ENCODE measurements around the gene PEX19. TPM values are rescaled to one million over a fixed set of nuclear protein-coding genes. Genes with fewer than 3 reads are reported as not detected.

Gene PEX19
- total RNA-seq, 1 experiment from 2014 or later = 53.6 TPM

DNA sequence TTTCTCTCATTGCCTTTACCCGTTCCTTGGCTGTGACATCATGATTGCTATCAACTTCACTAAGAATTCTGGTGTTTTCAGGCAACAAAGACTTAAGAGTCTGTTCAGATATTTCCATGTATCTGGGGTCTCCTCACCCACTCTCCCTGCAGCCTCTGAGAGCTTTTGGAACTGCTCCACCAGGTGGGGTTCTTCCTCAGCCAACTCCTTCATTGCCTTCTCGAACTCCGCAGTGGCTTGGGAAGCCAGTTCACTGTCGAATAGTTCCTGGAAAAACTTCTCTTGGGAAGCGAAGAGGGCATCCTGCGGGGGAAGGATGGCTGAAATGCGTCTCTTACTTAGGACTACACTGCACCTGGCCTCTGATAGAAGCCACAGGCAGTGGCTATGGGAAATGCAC, 2.1 kb downstream of the PEX19 start:
- no peak for DNase-seq (ENCODE audit: extremely low read depth, low read depth)

DNA sequence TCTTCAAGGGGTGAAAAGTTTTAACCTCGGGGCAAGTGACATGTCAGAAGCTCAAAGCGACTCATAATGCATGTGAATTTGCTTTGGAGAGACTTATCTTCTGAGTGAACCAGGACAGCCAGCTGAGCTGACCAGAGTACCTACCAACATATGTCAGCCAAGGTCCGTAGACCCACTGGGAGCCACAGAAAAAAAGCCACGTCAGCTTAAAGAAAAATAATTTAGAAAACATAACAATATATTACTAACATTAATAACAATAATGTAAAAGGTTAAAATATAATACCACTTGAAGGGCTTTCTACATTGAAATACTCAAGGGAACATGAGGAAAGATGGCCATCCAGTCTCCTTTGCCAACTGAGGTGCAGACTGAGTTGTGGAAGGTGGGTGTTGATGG, 6.9 kb downstream of the PEX19 start:
- no peak for DNase-seq (ENCODE audit: extremely low read depth, low read depth)

DNA sequence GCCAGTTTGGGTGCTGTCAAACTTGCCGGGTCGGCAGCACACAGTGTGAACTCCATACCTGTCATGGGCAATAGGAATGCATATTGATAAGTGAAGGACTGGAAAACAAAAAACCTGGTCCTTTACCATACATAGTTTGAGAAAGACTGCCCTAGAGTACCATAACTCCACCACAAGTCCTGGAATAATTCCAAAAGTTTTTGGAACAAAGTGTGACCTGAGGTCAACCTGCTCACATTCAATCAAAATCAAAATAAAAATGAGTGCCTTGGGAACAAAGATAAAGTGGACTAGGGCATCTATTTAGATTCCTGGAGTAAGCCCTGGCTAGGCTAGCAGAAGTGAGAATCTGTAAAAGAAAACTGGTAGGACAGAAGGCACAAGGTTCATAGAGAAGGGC, 7.6 kb downstream of the PEX19 start:
- no peak for DNase-seq (ENCODE audit: extremely low read depth, low read depth)

DNA sequence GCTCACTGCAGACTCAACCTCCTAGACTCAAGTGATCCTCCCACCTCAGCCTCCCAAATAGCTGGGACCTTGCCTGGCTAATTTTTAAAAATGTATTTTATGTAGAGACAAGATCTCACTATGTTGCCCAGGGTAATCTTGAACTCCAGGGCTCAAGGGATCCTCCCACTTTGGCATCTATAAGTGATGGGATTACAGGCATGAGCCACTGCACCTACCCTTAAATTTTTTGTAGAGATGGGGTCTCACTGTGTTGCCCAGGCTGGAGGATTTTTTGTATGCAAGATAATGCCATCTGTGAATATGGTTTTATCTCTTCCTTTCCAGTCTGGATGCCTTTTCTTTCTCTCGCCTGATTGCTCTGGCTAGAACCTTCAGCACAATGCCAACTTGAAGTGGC, 13.9 kb downstream of the PEX19 start:
- DNase-seq (ENCODE audit: extremely low read depth, low read depth) = no peak

DNA sequence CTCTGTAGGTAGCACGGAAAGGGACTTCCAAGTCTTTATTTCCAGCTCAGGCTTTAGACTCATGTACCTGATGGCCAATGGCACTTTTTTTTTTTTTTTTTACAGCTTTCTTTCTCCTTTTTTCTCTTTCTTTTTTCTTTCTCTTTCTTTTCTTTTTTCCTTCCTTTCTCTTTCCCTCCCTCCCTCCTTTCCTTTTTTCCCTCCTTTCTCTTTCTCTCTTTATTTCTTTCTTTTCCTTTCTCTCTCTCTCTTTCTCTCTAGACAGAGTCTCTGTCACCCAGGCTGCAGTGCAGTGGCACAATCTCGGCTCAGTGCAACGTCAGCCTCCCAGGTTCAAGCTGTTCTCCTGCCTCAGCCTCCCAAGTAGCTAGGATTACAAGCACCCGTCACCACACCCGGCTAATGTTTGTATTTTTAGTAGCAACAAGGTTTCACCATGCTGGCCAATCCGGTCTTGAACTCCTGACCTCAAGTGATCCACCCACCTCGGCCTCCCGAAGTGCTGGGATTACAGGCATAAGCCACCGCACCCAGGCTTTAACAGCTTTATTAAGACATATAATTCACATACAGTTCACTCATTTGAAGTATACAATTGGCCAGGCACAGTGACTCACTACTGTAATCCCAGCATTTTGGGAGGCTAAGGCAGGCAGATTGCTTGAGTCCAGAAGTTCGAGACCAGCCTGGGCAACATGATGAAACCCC, 17.5 kb downstream of the PEX19 start:
- DNase-seq (ENCODE audit: extremely low read depth, low read depth) = no peak

DNA sequence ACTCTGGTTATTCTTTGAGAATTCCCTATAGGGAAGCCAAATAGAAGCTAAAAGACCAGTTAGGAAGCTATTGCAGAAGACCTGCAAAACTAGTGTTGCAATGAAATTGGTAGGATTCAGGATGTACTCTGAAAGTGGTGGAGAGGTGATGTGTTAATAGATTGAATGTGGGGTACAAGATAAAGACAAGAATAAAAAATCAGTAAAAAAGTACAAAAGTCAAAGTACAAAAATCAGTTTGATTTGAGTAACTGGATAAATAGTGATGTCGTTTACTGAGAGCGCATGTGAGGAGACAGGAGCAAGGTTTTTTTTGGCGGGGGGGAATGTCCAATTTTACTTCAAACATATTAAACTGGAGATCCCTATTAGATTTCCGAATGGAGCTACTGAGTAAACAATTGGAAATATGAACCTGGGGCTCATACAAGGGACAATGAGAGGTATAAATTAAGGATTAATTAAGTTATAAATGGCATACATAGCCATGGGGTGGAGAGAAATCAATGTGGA, 20.1 kb downstream of the PEX19 start:
- DNase-seq (ENCODE audit: extremely low read depth, low read depth) = no peak

DNA sequence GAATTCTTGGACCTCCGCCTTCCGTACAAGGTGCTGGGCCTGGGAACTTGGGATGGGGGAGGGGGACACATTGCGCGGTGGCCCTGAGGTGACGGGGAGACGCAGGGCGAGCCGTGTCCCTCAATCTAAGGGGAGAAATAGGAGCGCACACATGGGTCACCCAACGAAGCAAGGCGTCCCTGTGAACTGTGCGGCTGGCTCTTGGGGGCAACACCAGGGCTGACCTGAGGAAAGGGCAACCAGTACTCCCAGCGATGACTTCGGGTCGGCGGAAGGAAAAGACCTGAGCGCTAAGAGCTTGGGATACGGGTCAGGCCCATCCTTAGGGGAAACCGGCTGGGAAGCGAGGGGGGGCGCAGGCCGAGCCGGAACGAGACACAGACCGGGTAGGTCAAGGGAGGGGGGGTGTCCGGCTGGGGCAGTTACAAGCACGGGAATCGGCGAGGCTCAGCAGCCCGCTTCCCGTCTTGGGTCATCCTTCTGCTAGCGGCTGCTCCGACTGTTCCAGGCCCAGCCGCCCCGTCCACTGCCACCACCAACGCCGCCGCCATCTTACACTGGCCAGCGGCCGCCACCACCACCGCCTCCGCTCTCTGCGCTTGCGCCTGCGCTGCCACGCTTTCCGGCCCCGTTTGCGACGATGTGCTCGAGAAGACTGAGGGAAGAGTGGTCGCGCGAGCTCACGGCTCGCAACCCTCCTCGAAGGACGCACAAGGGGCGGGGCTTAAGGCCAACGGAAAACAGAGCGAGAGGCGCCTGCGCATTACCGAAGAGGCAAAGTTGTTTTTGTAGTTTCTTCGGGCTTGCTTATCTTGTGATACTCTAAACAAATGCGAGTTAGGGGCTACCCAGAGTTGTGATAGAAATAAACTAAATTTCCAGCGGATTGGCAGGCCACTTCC, 22.8 kb downstream of the PEX19 start, which contains the start of gene DCAF8:
TSS of gene DCAF8 (minus strand) at position 657 of the 902 bp plus-strand sequence. CDS start 18,541 bp downstream, outside the sequence.
- peak; percentile 99 for DNase-seq (ENCODE audit: extremely low read depth, low read depth)

DNA sequence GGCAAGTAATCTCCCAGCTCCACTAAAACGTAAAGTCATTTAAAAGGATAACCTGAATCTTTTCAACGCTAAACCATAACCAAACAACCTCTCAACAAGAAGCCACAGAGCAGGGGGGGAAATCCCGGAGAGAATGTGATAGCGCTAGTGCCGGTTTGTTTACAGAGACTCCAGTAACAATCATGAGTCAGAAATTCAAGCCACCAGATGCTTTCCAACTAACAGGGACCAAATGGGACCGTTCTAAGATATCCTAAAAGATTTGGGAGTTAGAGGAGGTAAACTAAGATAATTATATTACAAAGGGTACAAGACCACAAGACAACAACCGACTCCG, 23.4 kb downstream of the PEX19 start:
- peak; percentile 68 for DNase-seq (ENCODE audit: extremely low read depth, low read depth)

DNA sequence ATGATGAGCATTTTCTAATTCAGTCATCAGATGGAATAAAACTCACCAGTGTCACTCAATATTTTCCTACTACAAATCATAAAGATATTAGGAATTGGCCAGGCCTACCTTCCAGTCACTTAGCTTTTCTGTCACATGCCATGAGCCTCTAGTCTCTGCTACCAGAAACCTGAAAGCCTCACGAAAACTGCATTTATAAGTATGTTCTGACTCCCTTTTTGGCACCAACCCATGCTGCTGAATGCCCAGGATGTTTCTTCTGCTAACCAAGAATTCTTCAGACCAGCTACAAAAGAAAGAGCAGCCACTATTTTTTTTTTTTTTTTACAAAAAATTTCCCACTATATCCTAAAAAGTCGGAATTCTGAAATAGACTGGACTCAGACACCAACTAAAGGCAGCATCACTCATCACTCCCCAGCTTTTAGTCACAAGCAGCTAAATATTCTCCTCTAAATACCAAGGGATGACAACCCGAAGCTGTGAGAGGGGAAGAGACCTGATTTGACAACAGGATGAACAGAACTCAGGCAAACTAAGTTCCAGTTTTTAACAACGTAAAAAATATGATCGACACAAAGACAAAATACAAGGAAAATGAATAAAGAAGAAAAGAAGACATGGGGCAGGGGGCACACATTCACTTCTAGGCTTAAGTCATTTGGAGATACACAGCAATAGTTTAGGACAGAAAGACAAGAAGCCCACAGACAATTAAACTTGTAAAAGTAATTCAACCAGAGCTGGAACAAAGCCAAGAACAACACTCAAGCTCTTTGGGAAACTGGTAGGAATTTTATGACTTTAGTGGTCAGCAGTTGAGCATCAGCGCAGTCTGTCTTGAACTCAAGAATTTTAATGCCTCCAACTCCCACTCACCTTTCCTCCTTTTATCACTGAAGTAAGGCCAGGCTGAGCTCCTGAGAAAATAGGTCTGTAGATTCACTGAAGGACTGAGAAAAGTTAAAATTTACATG, 24.2 kb downstream of the PEX19 start:
- DNase-seq (ENCODE audit: extremely low read depth, low read depth) = peak; percentile 25

DNA sequence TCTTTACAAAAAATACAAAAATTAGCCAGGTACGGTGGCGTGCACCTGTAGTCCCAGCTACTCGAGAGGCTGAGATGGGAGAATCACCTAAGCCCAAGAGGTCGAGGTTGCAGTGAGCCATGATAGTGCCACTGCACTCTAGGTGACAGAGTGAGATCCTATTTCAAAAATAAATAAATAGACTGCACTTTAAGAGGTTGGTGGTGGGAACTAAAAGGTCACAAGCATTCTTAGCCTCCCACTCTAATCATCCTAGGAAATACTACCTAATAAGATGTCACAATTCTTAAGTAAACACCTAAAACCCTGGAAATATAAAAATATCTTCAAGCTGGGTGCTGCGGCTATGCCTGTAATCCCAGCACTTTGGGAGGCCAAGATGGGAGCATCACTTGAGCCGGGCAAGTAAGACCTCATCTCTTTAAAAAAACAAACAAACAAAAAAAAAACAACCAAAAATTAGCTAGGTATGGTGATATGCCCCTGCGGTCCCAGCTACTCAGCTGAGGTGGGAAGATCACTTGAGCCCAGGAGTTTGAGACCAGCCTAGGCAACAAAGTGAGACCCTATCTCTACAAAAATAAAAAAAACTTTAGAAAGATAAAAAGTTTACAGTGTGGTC, 26.6 kb downstream of the PEX19 start:
- no peak for DNase-seq (ENCODE audit: extremely low read depth, low read depth)

DNA sequence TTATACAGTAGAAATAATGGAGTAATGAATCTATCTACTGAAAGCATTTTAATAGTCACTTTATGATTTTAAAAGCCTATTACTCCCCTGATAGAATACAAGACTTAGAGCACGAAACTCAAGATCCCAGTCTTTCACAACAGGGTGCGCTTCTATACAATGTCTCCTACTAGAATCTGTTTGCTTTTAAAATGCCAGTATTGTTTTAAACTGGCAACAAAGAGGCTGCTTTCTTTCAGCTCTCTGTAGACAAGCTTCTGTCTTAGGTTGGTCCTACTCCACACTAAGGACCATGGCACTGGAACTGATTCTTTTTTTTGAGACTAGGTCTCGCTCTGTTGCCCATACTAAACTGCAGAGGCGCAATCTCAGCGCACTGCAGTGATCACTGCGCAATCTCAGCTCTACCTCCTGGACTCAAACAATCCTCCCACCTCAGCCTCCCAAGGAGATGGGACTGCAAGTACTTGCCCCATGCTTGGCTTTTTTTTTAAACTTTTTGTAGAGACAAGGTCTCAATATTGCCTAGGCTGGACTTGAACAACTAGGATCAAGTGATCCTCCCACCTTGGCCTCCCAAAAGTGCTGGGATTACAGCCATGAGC, 27.4 kb downstream of the PEX19 start:
- no peak for DNase-seq (ENCODE audit: extremely low read depth, low read depth)

DNA sequence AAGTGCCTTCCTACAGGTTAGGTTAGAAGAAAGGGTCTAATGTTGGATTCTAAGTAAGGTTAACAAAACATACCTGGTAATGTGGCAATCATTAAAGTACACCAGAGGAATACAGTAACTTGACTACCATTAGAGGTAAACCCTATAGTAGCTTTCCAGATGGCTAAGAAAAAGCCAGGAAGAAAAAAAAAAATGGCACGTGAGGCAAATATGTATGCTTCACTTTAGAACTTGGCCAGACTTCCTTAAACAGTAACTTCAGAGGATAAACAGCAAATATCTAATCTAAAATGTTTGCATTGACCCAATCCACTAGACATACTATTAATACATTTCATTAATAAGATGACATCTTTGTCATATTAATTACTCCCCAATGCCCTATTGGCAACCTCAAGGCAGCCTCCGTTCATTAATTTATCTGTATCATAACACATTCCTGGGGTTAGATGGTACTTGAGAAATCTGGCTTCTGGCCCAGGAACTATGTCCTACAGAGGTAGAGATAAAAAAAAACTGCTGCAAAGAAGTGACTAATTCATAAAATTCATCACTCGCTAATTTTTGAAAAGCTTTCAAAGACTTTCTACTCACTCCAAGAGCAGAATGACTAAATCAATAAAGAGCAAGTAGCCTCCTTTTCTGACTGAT, 28.4 kb downstream of the PEX19 start:
- DNase-seq (ENCODE audit: extremely low read depth, low read depth) = no peak

DNA sequence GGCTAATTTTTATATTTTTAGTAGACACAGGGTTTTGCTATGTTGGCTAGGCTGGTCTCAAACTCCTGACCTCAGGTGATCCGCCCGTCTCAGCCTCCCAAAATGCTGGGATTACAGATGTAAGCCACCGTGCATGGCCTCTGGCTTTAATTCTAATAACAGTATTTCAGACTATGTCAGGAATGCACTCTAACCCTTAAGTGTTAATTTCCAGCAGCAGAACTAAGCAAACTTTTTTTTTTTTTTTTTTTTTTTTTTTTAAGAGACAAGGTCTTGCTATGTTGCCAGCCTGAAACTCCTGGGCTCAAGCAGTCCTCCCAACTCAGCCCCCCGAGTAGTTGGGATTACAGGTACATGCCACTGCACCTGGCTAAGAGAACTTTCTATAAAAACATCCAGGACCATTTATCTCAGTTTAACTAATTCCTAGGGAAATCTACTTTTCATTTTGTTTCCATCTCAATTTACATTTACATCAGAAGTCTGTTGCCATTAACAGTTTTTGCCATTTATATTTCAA, 29.1 kb downstream of the PEX19 start:
- no peak for DNase-seq (ENCODE audit: extremely low read depth, low read depth)

DNA sequence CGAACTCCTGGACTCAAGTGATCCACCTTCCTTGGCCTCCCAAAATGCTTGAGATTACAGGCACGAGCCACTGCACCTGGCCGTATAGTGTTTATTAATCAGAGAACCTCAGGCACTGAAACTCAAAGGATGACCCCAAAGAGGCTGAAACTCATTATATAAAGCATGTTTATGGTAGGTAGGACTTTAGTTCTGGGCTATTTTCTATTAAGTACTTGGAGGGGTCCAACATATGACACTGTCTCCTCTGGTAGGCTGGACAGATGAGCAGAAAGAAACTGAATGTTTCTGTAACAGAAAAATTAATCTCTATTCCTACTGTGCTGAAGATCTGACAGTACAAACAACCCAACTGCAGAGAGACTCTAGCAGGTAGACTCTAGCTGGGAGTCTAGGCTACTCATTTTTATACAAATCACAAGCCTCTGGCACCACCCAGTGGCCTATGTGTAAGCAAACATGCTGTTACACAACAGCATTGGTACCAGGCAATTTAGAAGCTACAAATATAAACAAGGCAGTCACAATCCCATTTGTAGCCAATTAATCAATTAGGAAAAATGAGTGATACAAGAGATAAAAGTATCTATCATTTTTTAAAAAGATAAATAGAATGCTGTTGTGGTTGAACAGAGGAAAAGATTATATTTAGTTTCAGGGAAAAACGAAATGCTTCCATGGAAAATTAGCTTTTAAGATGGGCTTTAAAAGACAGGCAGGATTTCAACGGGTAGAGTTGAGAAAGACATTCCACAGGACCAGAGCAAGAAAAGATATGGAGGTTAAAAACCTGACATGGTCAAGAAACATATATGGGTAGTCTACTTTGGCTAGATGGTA, 33.0 kb downstream of the PEX19 start:
- peak; percentile 78 for DNase-seq (ENCODE audit: extremely low read depth, low read depth)

DNA sequence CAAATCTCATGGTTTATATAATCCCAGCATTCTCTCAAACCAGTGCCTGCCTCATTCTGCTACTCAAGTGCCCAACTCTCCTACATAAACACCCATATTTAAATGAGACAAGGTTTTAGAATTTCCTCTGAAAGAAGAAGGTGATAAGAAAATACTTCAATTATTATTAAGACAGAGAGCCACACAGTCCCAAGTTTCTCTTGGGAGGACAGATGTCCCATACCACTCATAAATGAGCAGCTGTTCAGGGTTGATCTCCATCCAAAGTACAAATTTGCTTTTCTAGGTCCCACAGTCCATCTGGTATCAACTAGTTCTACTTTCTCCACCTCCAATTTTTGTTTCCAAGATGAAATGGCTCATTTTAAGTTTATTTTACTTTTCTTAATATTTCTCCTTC, 33.9 kb downstream of the PEX19 start:
- no peak for DNase-seq (ENCODE audit: extremely low read depth, low read depth)

DNA sequence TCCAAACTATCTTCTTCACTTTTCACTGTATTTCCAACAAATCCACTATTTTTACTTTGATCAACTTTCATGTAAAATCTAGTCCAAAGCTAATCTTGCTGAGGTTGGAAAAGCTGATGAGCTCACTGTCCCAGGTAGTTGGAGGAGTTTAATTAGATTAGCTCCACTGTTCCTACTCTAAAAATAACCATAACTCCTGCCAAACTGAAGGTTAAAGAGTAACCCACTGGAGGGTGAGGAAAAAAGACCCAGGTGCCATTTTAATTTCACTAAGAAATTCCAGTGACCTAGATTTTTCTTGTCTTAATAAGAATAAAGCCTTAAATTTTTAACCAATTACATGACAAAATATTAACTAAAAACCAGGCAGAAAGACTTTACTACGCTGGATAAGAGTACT, 37.9 kb downstream of the PEX19 start:
- no peak for DNase-seq (ENCODE audit: extremely low read depth, low read depth)

DNA sequence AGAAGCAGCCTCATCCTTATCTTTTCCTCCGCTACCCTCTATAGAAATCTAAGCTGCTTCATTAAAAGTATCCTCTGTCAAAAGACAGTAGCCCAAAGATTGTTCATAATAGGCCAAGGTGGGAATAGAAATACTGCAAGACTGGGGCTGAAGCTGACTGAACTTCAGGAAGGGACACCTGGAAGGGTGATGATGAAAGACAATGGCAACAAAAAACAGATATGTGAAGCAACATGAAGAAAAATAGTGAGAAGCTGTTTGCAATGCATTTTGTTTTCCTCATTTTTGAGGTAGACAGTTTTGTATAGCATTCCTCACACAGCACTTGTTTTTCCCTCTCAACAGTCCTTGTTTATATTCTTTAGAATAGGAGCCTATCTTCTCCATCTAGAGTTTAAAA, 39.5 kb downstream of the PEX19 start:
- DNase-seq (ENCODE audit: extremely low read depth, low read depth) = peak; percentile 25

DNA sequence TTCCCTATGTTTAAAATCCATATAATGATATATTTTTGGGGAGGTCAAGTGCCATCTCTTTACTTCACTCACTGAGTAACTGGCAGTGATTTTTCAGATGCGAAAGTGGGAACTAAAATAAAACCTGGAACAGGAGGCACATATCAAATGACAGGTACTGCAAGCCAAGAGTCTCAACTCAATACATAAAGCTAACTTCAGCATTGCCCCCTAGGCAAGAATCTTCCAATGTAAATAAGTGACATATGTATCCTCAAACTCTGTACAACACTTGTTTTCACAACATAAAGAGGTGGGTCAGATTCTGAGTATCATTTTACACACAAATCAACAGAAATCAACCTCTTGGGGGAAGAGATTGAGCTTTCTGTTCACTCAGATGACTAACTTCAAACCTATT, 40.7 kb downstream of the PEX19 start:
- no peak for DNase-seq (ENCODE audit: extremely low read depth, low read depth)
